ENCODE data around the gene TNFRSF6B. TPM values are rescaled to one million over a fixed set of nuclear protein-coding genes. Genes with fewer than 3 reads are reported as not detected.

The TNFRSF6B gene, protein sequence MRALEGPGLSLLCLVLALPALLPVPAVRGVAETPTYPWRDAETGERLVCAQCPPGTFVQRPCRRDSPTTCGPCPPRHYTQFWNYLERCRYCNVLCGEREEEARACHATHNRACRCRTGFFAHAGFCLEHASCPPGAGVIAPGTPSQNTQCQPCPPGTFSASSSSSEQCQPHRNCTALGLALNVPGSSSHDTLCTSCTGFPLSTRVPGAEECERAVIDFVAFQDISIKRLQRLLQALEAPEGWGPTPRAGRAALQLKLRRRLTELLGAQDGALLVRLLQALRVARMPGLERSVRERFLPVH
- total RNA-seq: 2.9 and 5.4 TPM in 2 replicates

DNA sequence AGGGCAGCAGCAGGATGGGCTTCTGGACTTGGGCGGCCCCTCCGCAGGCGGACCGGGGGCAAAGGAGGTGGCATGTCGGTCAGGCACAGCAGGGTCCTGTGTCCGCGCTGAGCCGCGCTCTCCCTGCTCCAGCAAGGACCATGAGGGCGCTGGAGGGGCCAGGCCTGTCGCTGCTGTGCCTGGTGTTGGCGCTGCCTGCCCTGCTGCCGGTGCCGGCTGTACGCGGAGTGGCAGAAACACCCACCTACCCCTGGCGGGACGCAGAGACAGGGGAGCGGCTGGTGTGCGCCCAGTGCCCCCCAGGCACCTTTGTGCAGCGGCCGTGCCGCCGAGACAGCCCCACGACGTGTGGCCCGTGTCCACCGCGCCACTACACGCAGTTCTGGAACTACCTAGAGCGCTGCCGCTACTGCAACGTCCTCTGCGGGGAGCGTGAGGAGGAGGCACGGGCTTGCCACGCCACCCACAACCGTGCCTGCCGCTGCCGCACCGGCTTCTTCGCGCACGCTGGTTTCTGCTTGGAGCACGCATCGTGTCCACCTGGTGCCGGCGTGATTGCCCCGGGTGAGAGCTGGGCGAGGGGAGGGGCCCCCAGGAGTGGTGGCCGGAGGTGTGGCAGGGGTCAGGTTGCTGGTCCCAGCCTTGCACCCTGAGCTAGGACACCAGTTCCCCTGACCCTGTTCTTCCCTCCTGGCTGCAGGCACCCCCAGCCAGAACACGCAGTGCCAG is at the start of gene TNFRSF6B:
Gene TNFRSF6B (plus strand): TSS at position 25 of the 729 bp plus-strand sequence. CDS start 116 bp downstream, at position 141.

GRCh38 chr20:63653041-63653973 is 43.1 kb upstream of the TNFRSF6B start, which contains the start of gene STMN3:
Gene STMN3 (minus strand): TSS chr20:63653424. CDS start chr20:63653345, 79 bp downstream.

DNA sequence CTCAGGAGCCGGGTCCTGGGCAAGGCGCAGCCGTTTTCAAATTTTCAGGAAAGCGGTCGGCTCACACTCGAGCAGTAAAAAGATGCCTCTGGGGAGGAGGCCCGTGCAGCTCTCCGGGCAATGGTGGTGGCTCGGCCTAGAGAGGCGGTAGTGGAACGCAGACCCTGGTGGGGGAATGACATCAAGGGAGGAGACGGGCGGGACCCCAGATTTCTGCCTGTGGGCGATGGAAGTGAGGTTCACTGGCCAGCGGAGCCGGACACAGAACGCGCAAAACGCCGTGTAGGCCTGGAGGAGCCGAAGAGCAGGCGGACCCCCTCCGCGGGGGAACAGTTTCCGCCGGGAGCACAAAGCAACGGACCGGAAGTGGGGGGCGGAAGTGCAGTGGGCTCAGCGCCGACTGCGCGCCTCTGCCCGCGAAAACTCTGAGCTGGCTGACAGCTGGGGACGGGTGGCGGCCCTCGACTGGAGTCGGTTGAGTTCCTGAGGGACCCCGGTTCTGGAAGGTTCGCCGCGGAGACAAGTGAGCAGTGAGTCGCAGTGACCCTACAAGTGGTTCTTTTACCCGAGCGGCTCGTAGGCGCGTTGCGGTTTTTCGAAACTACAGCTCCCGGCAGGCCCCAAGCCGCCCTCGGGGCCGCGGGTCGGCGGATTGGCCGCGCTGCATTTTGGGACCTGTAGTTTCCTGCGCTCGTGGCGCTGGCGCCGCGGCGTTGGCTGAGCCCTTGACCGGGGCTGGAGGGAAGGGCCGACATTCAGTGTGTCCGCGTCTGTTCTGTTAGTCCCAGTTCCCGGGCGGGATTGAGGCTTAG is 38.3 kb upstream of the TNFRSF6B start, which contains the start of gene RTEL1:
Gene RTEL1 (plus strand): TSS at position 376 of the 812 bp plus-strand sequence. CDS start 1,091 bp downstream, outside the sequence.

GRCh38 chr20:63707558-63708300 is 11.3 kb downstream of the TNFRSF6B start, which contains the start of the genes ARFRP1 and ZGPAT:
Gene ARFRP1 (minus strand): TSS chr20:63707976. CDS start chr20:63707091, 885 bp downstream.
Gene ZGPAT (plus strand): TSS chr20:63708039. CDS start chr20:63708581, 542 bp downstream.

GRCh38 chr20:63735859-63736718 is 39.6 kb downstream of the TNFRSF6B start, which contains the start of gene LIME1:
Gene LIME1 (plus strand): TSS chr20:63736664. CDS start chr20:63737550, 886 bp downstream.

GRCh38 chr20:63739130-63740069 is 42.9 kb downstream of the TNFRSF6B start, which contains the start of gene SLC2A4RG:
Gene SLC2A4RG (plus strand): TSS chr20:63739776. CDS start chr20:63739913, 137 bp downstream.

Small RNA genes within 50 kb of the gene (small RNA-seq; reads per million reads assigned to genes)
- gene LIME1 (not detected), gene TNFRSF6B (not detected)

Other genes with a start within 250 kb of the TNFRSF6B start
- gene KCNQ2, start 224.0 kb upstream of the TNFRSF6B start, total RNA-seq: under 0.01 TPM in 1 of 2 replicates, not detected in the other
- gene EEF1A2, start 197.6 kb upstream of the TNFRSF6B start, total RNA-seq: 0.13 TPM in 1 of 2 replicates, not detected in the other
- gene PPDPF, start 175.9 kb upstream of the TNFRSF6B start, total RNA-seq: 114 and 116 TPM in 2 replicates
- gene PTK6, start 159.3 kb upstream of the TNFRSF6B start, total RNA-seq: 0.11 and 0.13 TPM in 2 replicates
- not detected in 2 replicates for gene SRMS, start 148.9 kb upstream of the TNFRSF6B start, total RNA-seq
- 0.22 and 0.26 TPM in 2 replicates for gene FNDC11, start 142.5 kb upstream of the TNFRSF6B start, total RNA-seq
- 23.5 and 30.4 TPM in 2 replicates for gene HELZ2, start 122.4 kb upstream of the TNFRSF6B start, total RNA-seq
- 8.6 and 9.0 TPM in 2 replicates for gene GMEB2, start 69.6 kb upstream of the TNFRSF6B start, total RNA-seq
- gene STMN3, start 43.2 kb upstream of the TNFRSF6B start, total RNA-seq: 9.8 and 11.6 TPM in 2 replicates
- gene RTEL1, start 38.3 kb upstream of the TNFRSF6B start, total RNA-seq: 11.0 and 12.2 TPM in 2 replicates
- 23.0 and 23.5 TPM in 2 replicates for gene ARFRP1, start 11.3 kb downstream of the TNFRSF6B start, total RNA-seq
- 14.5 and 15.0 TPM in 2 replicates for gene ZGPAT, start 11.4 kb downstream of the TNFRSF6B start, total RNA-seq
- gene LIME1, start 40.0 kb downstream of the TNFRSF6B start, total RNA-seq: 1.3 and 1.6 TPM in 2 replicates
- gene SLC2A4RG, start 43.1 kb downstream of the TNFRSF6B start, total RNA-seq: 33.6 and 34.5 TPM in 2 replicates
- 3.5 and 4.4 TPM in 2 replicates for gene ZBTB46, start 134.6 kb downstream of the TNFRSF6B start, total RNA-seq
- not detected in 2 replicates for gene ABHD16B, start 164.8 kb downstream of the TNFRSF6B start, total RNA-seq
- 154 and 159 TPM in 2 replicates for gene TPD52L2, start 168.6 kb downstream of the TNFRSF6B start, total RNA-seq
- 41.2 and 41.3 TPM in 2 replicates for gene DNAJC5, start 198.5 kb downstream of the TNFRSF6B start, total RNA-seq

All from articular chondrocyte of knee joint (primary cell).